Endodermal cell (in vitro differentiated cells): ENCODE measurements around the gene BNIP2. TPM values are rescaled to one million over a fixed set of nuclear protein-coding genes. Genes with fewer than 3 reads are reported as not detected.
A peak's percentile ranks its signal among the peaks of the same experiment; 100 is the strongest.
"Not testable (repeated sequence)": the region's sequence is repeated elsewhere in the genome, so short reads cannot be mapped to it uniquely, and the experiment has no call there.

Source experiments
- DNase-seq: peaks from one replicate; pipeline ENCODE4 v3.0.0-alpha.2; 2017
- H3K27ac ChIP-seq: 2 replicates; pipeline ENCODE4 v1.5.1; 2013; ENCODE audit warnings: mild to moderate bottlenecking, low read depth, low read length, moderate library complexity
- H3K27me3 ChIP-seq: 2 replicates; pipeline ENCODE4 v1.6.1; 2013; ENCODE audit warnings: mild to moderate bottlenecking, low read length, moderate library complexity; ENCODE audit not compliant: insufficient read depth, control insufficient read depth, poor library complexity, severe bottlenecking
- H3K36me3 ChIP-seq: 2 replicates; pipeline ENCODE4 v1.7.0; 2013; ENCODE audit warnings: mild to moderate bottlenecking, low read length, moderate library complexity; ENCODE audit not compliant: control insufficient read depth, insufficient read depth
- H3K4me1 ChIP-seq: one replicate; pipeline ENCODE4 v1.7.0; 2013; ENCODE audit warnings: low read length; ENCODE audit not compliant: control insufficient read depth, insufficient read depth
- H3K4me3 ChIP-seq: 2 replicates; pipeline ENCODE4 v1.5.1; 2013; ENCODE audit warnings: mild to moderate bottlenecking, low read length, moderate library complexity
- H3K9ac ChIP-seq: 2 replicates; pipeline ENCODE4 v1.6.1; 2013; ENCODE audit warnings: mild to moderate bottlenecking, low read length, moderate library complexity; ENCODE audit not compliant: poor library complexity, severe bottlenecking; ENCODE audit errors: extremely low read depth
- H3K9me3 ChIP-seq: 2 replicates; pipeline ENCODE4 v1.6.1; 2013; ENCODE audit warnings: mild to moderate bottlenecking, low read length, moderate library complexity; ENCODE audit not compliant: control insufficient read depth
- H3K27ac Mint-ChIP-seq: 2 replicates; pipeline ENCODE4 v1.8.0; 2020; ENCODE audit warnings: mixed read lengths
- H3K27me3 Mint-ChIP-seq: 2 replicates; pipeline ENCODE4 v1.8.0; 2021; ENCODE audit warnings: mild to moderate bottlenecking, mixed read lengths; ENCODE audit not compliant: insufficient read depth
- H3K36me3 Mint-ChIP-seq: 2 replicates; pipeline ENCODE4 v1.8.0; 2020; ENCODE audit warnings: low read depth, mixed read lengths
- H3K4me1 Mint-ChIP-seq: 2 replicates; pipeline ENCODE4 v1.8.0; 2020; ENCODE audit warnings: mixed read lengths
- H3K4me3 Mint-ChIP-seq: 2 replicates; pipeline ENCODE4 v1.8.0; 2020; ENCODE audit warnings: mild to moderate bottlenecking, moderate library complexity, mixed read lengths
- H3K9me3 Mint-ChIP-seq: 2 replicates; pipeline ENCODE4 v1.8.0; 2020; ENCODE audit warnings: mild to moderate bottlenecking, mixed read lengths
- WGBS, 2 experiments: methylation state at CpG; one replicate each; pipeline versions ENCODE4 v1.1.5 to v1.1.7; 2013; ENCODE audit warnings: missing lambda C conversion rate in 2 of 2, mixed read lengths in 1 of 2; ENCODE audit not compliant: insufficient coverage in 1 of 2, insufficient read length in 1 of 2; 5-methylcytosine and 5-hydroxymethylcytosine counted together
- total RNA-seq, 2 donors: library from RNA; stranded (reverse); fragmentation: NEBNext Ultra II Directional in 1 of 2; extraction: Animal tissue kit (Norgen Biotek cat#: 25700) in 1 of 2; gene quantifications; 2 replicates in 1 of 2; 3 replicates in 1 of 2; pipeline ENCODE4 v1.2.1, GENCODE V29; 2021
- TF ChIP-seq, protein P1 (sequence below): fragments of 200-600 bp; sonication (generic); conservative IDR thresholded peaks from 2 replicates; pipeline ENCODE4 v1.5.0; 2021; ENCODE audit warnings: antibody characterized with exemption, mild to moderate bottlenecking

The BNIP2 gene
- total RNA-seq, 2 donors from 2014 or later, result 52.3 to 52.6 TPM

GRCh38 chr15:59642351-59642750 is 46.8 kb downstream of the BNIP2 start:
- Histone ChIP-seq H3K4me3 (no peak overlapping the region), H3K4me1 (peaks cover 4% of the 10 kb centered on the region), H3K36me3 (peaks cover 89% of the 10 kb centered on the region), H3K9ac (no peak overlapping the region), H3K27ac (no peak overlapping the region), H3K9me3 (no peaks in the 10 kb centered on the region), H3K27me3 (no peaks in the 10 kb centered on the region)
- Mint-ChIP-seq H3K9me3 (no peaks in the 10 kb centered on the region), H3K4me3 (no peak overlapping the region), H3K27ac (peak overlapping the region; percentile 77), H3K4me1 (peaks cover 5% of the 10 kb centered on the region), H3K36me3 (peaks cover 72% of the 10 kb centered on the region), H3K27me3 (no peaks in the 10 kb centered on the region)
- TF ChIP-seq, protein P1, sequence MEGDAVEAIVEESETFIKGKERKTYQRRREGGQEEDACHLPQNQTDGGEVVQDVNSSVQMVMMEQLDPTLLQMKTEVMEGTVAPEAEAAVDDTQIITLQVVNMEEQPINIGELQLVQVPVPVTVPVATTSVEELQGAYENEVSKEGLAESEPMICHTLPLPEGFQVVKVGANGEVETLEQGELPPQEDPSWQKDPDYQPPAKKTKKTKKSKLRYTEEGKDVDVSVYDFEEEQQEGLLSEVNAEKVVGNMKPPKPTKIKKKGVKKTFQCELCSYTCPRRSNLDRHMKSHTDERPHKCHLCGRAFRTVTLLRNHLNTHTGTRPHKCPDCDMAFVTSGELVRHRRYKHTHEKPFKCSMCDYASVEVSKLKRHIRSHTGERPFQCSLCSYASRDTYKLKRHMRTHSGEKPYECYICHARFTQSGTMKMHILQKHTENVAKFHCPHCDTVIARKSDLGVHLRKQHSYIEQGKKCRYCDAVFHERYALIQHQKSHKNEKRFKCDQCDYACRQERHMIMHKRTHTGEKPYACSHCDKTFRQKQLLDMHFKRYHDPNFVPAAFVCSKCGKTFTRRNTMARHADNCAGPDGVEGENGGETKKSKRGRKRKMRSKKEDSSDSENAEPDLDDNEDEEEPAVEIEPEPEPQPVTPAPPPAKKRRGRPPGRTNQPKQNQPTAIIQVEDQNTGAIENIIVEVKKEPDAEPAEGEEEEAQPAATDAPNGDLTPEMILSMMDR, result peak; percentile 36
- no peak for DNase-seq
- WGBS, 2 experiments, result 86 to 92% methylated on average over 1 to 2 of the region's 2 CpGs

DNA sequence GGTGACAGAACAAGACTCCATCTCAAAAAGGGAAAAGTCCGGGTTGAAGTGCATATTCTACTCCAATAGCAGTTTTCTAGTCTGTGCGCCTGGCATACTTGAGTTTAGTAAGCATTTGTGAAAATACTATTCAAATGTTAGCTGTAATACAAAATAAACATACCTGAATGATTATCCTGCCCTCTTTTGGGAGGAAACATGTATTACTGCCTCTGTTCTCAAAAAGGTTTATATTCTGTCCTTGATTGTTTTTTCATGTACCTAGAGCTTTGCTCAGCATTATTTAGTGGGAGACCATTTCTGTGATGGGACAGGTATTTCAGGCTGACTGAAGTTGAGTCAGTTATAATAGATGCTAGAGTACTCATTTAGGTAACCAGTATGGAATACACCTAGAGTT is 51.6 kb downstream of the BNIP2 start:
- not testable (repeated sequence) for DNase-seq, H3K27me3 Mint-ChIP-seq, H3K4me3 Mint-ChIP-seq, H3K9ac ChIP-seq, H3K4me1 ChIP-seq, H3K9me3 Mint-ChIP-seq, H3K9me3 ChIP-seq, H3K27ac ChIP-seq, H3K27ac Mint-ChIP-seq, H3K4me3 ChIP-seq, H3K27me3 ChIP-seq
- Mint-ChIP-seq H3K36me3 (peaks cover 50% of the 10 kb centered on the region), H3K4me1 (peaks cover 18% of the 10 kb centered on the region)
- peaks cover 59% of the 10 kb centered on the region for H3K36me3 ChIP-seq
- 86 to 89% methylated on average over 1 to 2 of the region's 2 CpGs for WGBS, 2 experiments
- TF ChIP-seq, protein P1, result peak; percentile 44

DNA sequence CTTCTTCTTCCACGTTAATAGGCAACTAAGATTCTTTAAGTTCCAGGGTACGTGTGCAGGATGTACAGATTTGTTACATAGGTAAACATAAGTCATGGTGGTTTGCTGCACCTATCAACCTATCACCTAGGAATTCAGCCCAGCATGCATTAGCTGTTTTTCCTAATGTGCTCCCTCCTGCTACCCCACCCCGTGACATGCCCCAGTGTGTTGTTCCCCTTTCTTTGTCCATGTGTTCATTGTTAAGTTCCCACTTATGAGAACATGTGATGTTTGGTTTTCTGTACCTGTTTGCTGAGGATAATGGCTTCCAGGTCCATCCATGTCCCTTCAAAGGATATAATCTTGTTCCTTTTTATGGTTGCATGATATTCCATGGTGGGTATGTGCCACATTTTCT is 52.9 kb downstream of the BNIP2 start:
- H3K27ac Mint-ChIP-seq, result no peak overlapping the region

More for the DNA sequence above, 52.9 kb downstream of the BNIP2 start:
- peaks cover 7% of the 10 kb centered on the region for H3K4me1 ChIP-seq
- TF ChIP-seq, protein P1, result no peak
- H3K27me3 Mint-ChIP-seq, result no peaks in the 10 kb centered on the region
- H3K9me3 ChIP-seq, result no peaks in the 10 kb centered on the region
- H3K4me1 Mint-ChIP-seq, result peaks cover 15% of the 10 kb centered on the region
- H3K27ac ChIP-seq, result no peak overlapping the region
- no peak overlapping the region for H3K9ac ChIP-seq
- 89 to 100% methylated on average over 2 to 3 of the region's 3 CpGs for WGBS, 2 experiments
- no peak for DNase-seq
- H3K4me3 ChIP-seq, result no peak overlapping the region
- no peaks in the 10 kb centered on the region for H3K9me3 Mint-ChIP-seq
- peaks cover 46% of the 10 kb centered on the region for H3K36me3 ChIP-seq
- H3K36me3 Mint-ChIP-seq, result peaks cover 40% of the 10 kb centered on the region
- H3K27me3 ChIP-seq, result no peaks in the 10 kb centered on the region
- H3K4me3 Mint-ChIP-seq, result no peak overlapping the region
